Amniotic stem cell (primary cell): ENCODE results near the gene BEST2.
A peak's percentile ranks its signal among the peaks of the same experiment; 100 is the strongest.

Experiments used
- DNase-seq: peaks from one replicate; lab custom pipeline; 2025; lab: John Stamatoyannopoulos, UW

Gene BEST2

GRCh38 chr19:12770922-12771321 lies 19.3 kb downstream of the BEST2 start:
- DNase-seq: no peak

GRCh38 chr19:12772323-12772722 lies 20.7 kb downstream of the BEST2 start:
- DNase-seq: no peak

- DNase-seq: no peak
Observed at GRCh38 chr19:12773571-12773970, 22.0 kb downstream of the BEST2 start.

- no peak for DNase-seq
Observed at GRCh38 chr19:12774588-12775555, 23.3 kb downstream of the BEST2 start, which contains the start of gene HOOK2. Gene HOOK2, minus strand, starts transcription at chr19:12775552. Its CDS starts 103 bp downstream, at chr19:12775449.

GRCh38 chr19:12777217-12778016 lies 25.8 kb downstream of the BEST2 start:
- peak; percentile 50 for DNase-seq

- no peak for DNase-seq
Observed at GRCh38 chr19:12778017-12778904, 26.7 kb downstream of the BEST2 start.

- no peak for DNase-seq
Observed at GRCh38 chr19:12778905-12779161, 27.2 kb downstream of the BEST2 start.

- no peak for DNase-seq
Observed at GRCh38 chr19:12779162-12779993, 27.8 kb downstream of the BEST2 start.

GRCh38 chr19:12782174-12782423 lies 30.5 kb downstream of the BEST2 start:
- DNase-seq: no peak

GRCh38 chr19:12782424-12783290 lies 31.1 kb downstream of the BEST2 start:
- DNase-seq: no peak

- DNase-seq: no peak
Observed at GRCh38 chr19:12783291-12783848, 31.8 kb downstream of the BEST2 start.

- DNase-seq: no peak
Observed at GRCh38 chr19:12783849-12784393, 32.3 kb downstream of the BEST2 start.

- no peak for DNase-seq
Observed at GRCh38 chr19:12784394-12784870, 32.8 kb downstream of the BEST2 start.

- DNase-seq: no peak
Observed at GRCh38 chr19:12784871-12785430, 33.4 kb downstream of the BEST2 start.

GRCh38 chr19:12785431-12786031 lies 33.9 kb downstream of the BEST2 start:
- DNase-seq: no peak

GRCh38 chr19:12786141-12786870 lies 34.7 kb downstream of the BEST2 start:
- no peak for DNase-seq

- no peak for DNase-seq
Observed at GRCh38 chr19:12786952-12787351, 35.4 kb downstream of the BEST2 start.

GRCh38 chr19:12787458-12787857 lies 35.9 kb downstream of the BEST2 start:
- no peak for DNase-seq
